WTC11 (cell line): ENCODE data around the gene SMIM5. TPM values are rescaled to one million over a fixed set of nuclear protein-coding genes. Genes with fewer than 3 reads are reported as not detected.

Source experiments
- ATAC-seq: fragments of 200-7000 bp; cut with Tn5 transposase; 2 replicates; pipeline ENCODE4 v1.10.0; 2021; ENCODE audit warnings: mild to moderate bottlenecking, moderate library complexity
- CTCF ChIA-PET: fragments of 300-600 bp; sonication (Branson Sonifier 250); formaldehyde crosslinking; loops from one replicate; lab custom pipeline; 2021; ENCODE audit warnings: antibody characterized with exemption; lab: Charles Lee
- POLR2A ChIA-PET: fragments of 350-600 bp; sonication (Branson Sonifier 250); formaldehyde crosslinking; loops from one replicate; lab custom pipeline; 2021; ENCODE audit warnings: antibody characterized with exemption; lab: Charles Lee
- DNase-seq: peaks from one replicate; pipeline ENCODE4 v3.0.0; 2021; ENCODE audit warnings: low spot score
- H3K27ac Mint-ChIP-seq: 2 replicates; pipeline ENCODE4 v1.8.0; 2021; ENCODE audit warnings: mixed read lengths
- H3K27me3 Mint-ChIP-seq: 2 replicates; pipeline ENCODE4 v1.8.0; 2021; ENCODE audit warnings: low read depth, mild to moderate bottlenecking, moderate library complexity, mixed read lengths
- H3K36me3 Mint-ChIP-seq: 2 replicates; pipeline ENCODE4 v1.8.0; 2021; ENCODE audit warnings: mixed read lengths
- H3K4me1 Mint-ChIP-seq: 2 replicates; pipeline ENCODE4 v1.8.0; 2022; ENCODE audit warnings: mixed read lengths
- H3K4me3 Mint-ChIP-seq: 2 replicates; pipeline ENCODE4 v1.8.0; 2021; ENCODE audit warnings: mild to moderate bottlenecking, moderate library complexity, mixed read lengths
- H3K9me3 Mint-ChIP-seq: 2 replicates; pipeline ENCODE4 v1.8.0; 2021; ENCODE audit warnings: mixed read lengths
- CREB1 ChIP-seq: sonication (generic); formaldehyde crosslinking; IDR thresholded peaks from 2 replicates; pipeline ENCODE4 v1.8.0; 2023; ENCODE audit warnings: mild to moderate bottlenecking, missing genetic modification reagents
- EMX1 ChIP-seq: fragments of 250-450 bp; sonication (Bioruptor Pico); IDR thresholded peaks from 2 replicates; pipeline ENCODE4 v1.8.0; 2021; ENCODE audit warnings: mild to moderate bottlenecking
- GRHL2 ChIP-seq: fragments of 250-450 bp; sonication (Bioruptor Pico); IDR thresholded peaks from 2 replicates; pipeline ENCODE4 v1.8.0; 2022; ENCODE audit warnings: mild to moderate bottlenecking, moderate library complexity; ENCODE audit not compliant: insufficient replicate concordance, severe bottlenecking
- JUN ChIP-seq: sonication (generic); formaldehyde crosslinking; IDR thresholded peaks from 2 replicates; pipeline ENCODE4 v1.8.0; 2023; ENCODE audit warnings: mild to moderate bottlenecking, missing genetic modification reagents
- NFATC4 ChIP-seq: fragments of 250-450 bp; sonication (Bioruptor Pico); IDR thresholded peaks from 2 replicates; pipeline ENCODE4 v1.9.0; 2021; ENCODE audit warnings: mild to moderate bottlenecking
- NR3C1 ChIP-seq: sonication (generic); formaldehyde crosslinking; conservative IDR thresholded peaks from 2 replicates; pipeline ENCODE4 v1.8.1; 2023; ENCODE audit warnings: low read depth, mild to moderate bottlenecking, missing genetic modification reagents
- SMAD3 ChIP-seq: sonication (generic); formaldehyde crosslinking; IDR thresholded peaks from 2 replicates; pipeline ENCODE4 v1.8.0; 2022; ENCODE audit warnings: missing genetic modification reagents, mild to moderate bottlenecking, borderline replicate concordance
- ZNF138 ChIP-seq: sonication (generic); formaldehyde crosslinking; conservative IDR thresholded peaks from 2 replicates; pipeline ENCODE4 v1.8.1; 2022; ENCODE audit warnings: mild to moderate bottlenecking, moderate library complexity, missing genetic modification reagents
- total RNA-seq: library from RNA; stranded (reverse); gene quantifications from 3 replicates; pipeline ENCODE4 v1.2.3, GENCODE V29; 2021
- TF ChIP-seq, protein P1 (sequence below): sonication (generic); formaldehyde crosslinking; IDR thresholded peaks from 2 replicates; pipeline ENCODE4 v1.8.1; 2023; ENCODE audit warnings: mild to moderate bottlenecking, moderate library complexity, missing genetic modification reagents
- TF ChIP-seq, protein P2 (sequence below): sonication (generic); formaldehyde crosslinking; IDR thresholded peaks from 2 replicates; pipeline ENCODE4 v1.8.1; 2022; ENCODE audit warnings: low read depth, missing genetic modification reagents, borderline replicate concordance
- TF ChIP-seq, protein P3 (sequence below): sonication (generic); formaldehyde crosslinking; IDR thresholded peaks from 2 replicates; pipeline ENCODE4 v1.8.0; 2023; ENCODE audit warnings: missing genetic modification reagents
- TF ChIP-seq, protein P4 (sequence below): sonication (generic); formaldehyde crosslinking; conservative IDR thresholded peaks from 2 replicates; pipeline ENCODE4 v1.8.1; 2023; ENCODE audit warnings: mild to moderate bottlenecking, low read depth, missing genetic modification reagents, moderate library complexity

SMIM5 gene
- total RNA-seq, 1 experiment from 2014 or later, result not detected

DNA sequence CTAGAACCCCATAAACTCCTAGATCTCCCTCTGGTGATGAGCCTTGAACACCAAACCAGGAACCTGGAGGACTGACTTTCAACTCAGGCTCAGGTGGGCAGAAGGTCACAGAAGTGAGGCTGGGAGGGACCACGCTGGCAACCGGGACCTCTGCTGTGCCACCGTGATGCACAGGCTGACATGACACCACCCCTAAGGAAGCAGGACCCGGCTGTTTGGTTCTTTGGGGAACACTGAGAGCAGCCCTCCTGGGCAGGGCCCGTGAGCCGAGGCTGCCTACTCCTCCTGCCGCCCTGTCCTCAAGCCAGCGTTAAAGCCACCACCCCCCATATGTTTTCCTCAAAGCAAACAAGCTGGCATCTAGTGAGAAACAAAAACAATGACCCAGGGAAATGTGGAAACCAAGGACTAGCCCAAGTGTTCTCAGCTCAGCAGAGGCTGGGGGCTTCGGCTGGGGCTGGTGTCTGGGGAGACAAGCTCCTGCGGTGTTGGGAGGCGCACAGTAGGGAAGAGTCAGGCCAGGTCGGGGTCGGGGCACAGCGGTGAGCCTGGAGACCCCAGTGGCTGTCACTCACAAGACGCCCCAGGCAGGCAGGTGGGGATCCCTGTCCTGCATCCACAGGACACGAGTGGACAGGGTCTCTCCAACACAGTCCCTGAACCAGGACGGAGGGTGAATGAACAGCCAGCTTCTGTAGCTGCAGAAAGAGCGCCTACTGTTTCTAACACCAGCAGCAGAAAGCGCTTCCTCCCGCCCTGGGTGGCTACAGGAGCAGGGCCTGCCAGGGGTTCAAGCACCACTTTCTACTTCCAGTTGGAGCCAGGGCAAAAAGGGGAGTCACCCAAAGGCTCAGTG, 1.7 kb downstream of the SMIM5 start (continued):
- TF ChIP-seq NR3C1, result no peak
- no peak for TF ChIP-seq SMAD3 (CRISPR knock-in tag)
- TF ChIP-seq, all 79 proteins: peak for 0

DNA sequence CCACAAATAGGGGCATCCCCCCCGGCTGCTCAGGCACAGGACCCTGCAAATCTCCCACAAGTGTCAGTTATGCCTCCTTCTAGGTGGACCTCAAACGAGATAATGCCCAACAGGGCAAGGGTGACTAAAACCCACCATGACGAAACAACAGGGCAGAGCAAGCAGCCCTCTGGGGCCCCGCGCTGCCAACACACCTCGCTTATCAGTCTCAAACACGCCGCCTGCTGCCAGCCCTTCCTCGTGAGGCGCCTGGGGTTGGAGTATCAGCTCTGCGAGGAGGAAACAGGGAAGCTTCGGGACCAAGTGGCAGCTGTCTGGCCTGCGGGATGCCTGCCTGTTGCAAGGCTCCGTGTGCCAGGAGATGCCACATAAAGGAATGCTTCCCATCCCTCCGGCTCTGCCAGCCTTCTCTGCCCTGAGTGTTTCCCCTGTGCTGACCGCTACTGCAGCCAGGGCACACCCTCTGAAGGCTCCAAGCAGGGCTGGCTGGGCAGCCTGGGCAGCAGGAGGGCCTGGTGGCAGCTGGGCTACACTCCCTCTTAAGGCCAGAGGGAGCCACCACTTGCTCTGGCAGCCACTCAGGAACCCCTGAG, 2.5 kb downstream of the SMIM5 start:
- no peak for ATAC-seq
- no peaks in the 10 kb centered on the region for H3K27me3 Mint-ChIP-seq
- no peak overlapping the region for H3K27ac Mint-ChIP-seq
- H3K9me3 Mint-ChIP-seq, result no peaks in the 10 kb centered on the region
- H3K4me1 Mint-ChIP-seq, result peaks cover 11% of the 10 kb centered on the region
- DNase-seq, result no peak
- TF ChIP-seq ZNF138 (CRISPR knock-in tag), result no peak
- TF ChIP-seq CREB1 (CRISPR knock-in tag), result no peak
- TF ChIP-seq, protein P1, sequence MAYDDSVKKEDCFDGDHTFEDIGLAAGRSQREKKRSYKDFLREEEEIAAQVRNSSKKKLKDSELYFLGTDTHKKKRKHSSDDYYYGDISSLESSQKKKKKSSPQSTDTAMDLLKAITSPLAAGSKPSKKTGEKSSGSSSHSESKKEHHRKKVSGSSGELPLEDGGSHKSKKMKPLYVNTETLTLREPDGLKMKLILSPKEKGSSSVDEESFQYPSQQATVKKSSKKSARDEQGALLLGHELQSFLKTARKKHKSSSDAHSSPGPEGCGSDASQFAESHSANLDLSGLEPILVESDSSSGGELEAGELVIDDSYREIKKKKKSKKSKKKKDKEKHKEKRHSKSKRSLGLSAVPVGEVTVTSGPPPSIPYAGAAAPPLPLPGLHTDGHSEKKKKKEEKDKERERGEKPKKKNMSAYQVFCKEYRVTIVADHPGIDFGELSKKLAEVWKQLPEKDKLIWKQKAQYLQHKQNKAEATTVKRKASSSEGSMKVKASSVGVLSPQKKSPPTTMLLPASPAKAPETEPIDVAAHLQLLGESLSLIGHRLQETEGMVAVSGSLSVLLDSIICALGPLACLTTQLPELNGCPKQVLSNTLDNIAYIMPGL, result no peak
- no peak for TF ChIP-seq EMX1 (CRISPR knock-in tag)
- TF ChIP-seq JUN (CRISPR knock-in tag), result no peak
- TF ChIP-seq, protein P2, sequence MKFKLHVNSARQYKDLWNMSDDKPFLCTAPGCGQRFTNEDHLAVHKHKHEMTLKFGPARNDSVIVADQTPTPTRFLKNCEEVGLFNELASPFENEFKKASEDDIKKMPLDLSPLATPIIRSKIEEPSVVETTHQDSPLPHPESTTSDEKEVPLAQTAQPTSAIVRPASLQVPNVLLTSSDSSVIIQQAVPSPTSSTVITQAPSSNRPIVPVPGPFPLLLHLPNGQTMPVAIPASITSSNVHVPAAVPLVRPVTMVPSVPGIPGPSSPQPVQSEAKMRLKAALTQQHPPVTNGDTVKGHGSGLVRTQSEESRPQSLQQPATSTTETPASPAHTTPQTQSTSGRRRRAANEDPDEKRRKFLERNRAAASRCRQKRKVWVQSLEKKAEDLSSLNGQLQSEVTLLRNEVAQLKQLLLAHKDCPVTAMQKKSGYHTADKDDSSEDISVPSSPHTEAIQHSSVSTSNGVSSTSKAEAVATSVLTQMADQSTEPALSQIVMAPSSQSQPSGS (CRISPR knock-in tag), result no peak
- ChIA-PET POLR2A (no interaction called here), CTCF (interaction anchor here (0.6 to 11.9 kb wide), 7 partner anchors 16 to 129 kb away, joined by 3 to 456 read pairs (median 133); partner anchors contain the start of gene GALK1)
- H3K36me3 Mint-ChIP-seq, result no peaks in the 10 kb centered on the region
- no peak overlapping the region for H3K4me3 Mint-ChIP-seq

DNA sequence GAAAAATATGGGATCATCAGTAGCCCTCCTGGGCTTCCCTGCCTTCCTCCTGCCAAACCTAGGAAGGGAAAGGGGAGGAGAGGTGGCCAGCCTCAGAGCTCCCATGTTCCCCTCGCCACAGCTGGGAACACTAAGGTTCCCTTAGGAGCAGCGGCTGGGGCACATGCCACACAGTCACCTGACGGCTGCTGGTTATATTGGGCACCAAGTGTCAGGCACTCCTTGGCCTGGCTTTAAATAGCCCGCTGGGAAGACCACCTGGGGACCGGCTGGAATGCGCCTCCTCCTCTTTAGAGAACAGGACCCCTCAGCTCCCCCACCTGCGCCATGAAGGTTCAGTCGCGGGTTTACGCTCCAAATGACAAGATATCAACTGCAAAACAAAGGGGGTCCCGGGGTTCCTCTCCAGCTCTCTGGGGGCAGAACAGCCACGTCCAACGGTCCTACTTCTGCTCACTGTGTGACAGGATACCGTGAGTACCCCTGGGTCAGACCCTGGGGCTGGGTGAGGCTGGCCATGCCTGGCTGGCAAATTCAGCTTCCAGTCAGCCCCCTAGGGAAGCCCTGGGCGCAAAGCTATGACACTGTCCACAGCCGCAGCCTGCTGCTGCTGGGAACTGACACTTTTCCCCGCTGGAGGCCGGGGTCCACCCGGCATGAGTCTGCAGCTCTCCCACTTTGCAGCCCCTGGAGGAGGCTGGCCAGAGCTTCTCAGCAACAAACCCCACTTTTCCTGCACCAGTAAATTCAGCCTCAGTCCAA, 3.3 kb downstream of the SMIM5 start:
- H3K36me3 Mint-ChIP-seq, result no peaks in the 10 kb centered on the region
- ATAC-seq (no peak), DNase-seq (no peak)
- H3K4me3 Mint-ChIP-seq, result no peak overlapping the region
- no peaks in the 10 kb centered on the region for H3K27me3 Mint-ChIP-seq
- no peak overlapping the region for H3K27ac Mint-ChIP-seq
- TF ChIP-seq, protein P3, sequence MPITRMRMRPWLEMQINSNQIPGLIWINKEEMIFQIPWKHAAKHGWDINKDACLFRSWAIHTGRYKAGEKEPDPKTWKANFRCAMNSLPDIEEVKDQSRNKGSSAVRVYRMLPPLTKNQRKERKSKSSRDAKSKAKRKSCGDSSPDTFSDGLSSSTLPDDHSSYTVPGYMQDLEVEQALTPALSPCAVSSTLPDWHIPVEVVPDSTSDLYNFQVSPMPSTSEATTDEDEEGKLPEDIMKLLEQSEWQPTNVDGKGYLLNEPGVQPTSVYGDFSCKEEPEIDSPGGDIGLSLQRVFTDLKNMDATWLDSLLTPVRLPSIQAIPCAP (CRISPR knock-in tag), result no peak
- TF ChIP-seq NFATC4 (CRISPR knock-in tag) (no peak), EMX1 (CRISPR knock-in tag) (no peak), GRHL2 (CRISPR knock-in tag) (no peak)
- TF ChIP-seq, protein P4, sequence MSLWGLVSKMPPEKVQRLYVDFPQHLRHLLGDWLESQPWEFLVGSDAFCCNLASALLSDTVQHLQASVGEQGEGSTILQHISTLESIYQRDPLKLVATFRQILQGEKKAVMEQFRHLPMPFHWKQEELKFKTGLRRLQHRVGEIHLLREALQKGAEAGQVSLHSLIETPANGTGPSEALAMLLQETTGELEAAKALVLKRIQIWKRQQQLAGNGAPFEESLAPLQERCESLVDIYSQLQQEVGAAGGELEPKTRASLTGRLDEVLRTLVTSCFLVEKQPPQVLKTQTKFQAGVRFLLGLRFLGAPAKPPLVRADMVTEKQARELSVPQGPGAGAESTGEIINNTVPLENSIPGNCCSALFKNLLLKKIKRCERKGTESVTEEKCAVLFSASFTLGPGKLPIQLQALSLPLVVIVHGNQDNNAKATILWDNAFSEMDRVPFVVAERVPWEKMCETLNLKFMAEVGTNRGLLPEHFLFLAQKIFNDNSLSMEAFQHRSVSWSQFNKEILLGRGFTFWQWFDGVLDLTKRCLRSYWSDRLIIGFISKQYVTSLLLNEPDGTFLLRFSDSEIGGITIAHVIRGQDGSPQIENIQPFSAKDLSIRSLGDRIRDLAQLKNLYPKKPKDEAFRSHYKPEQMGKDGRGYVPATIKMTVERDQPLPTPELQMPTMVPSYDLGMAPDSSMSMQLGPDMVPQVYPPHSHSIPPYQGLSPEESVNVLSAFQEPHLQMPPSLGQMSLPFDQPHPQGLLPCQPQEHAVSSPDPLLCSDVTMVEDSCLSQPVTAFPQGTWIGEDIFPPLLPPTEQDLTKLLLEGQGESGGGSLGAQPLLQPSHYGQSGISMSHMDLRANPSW, result no peak
- TF ChIP-seq, protein P2 (CRISPR knock-in tag), result no peak
- CTCF ChIA-PET, result interaction anchor here (0.7 to 11.9 kb wide), 8 partner anchors 15 to 194 kb away, joined by 3 to 456 read pairs (median 8); a partner anchor contains a TSS
- H3K4me1 Mint-ChIP-seq, result peaks cover 11% of the 10 kb centered on the region
- no peaks in the 10 kb centered on the region for H3K9me3 Mint-ChIP-seq
- POLR2A ChIA-PET, result interaction anchor here (1.5 kb wide), 1 partner anchor 35 kb away, joined by 3 read pairs; no protein-coding TSS in a partner anchor
